Spleen (tissue), 11 donors: ENCODE results near the gene CSNK1G2. TPM values are rescaled to one million over a fixed set of nuclear protein-coding genes. Genes with fewer than 3 reads are reported as not detected.
A peak's percentile ranks its signal among the peaks of the same experiment; 100 is the strongest.

Source experiments
- DNase-seq: peaks from one replicate; pipeline ENCODE4 v3.0.0-alpha.2; 2020
- H3K27ac ChIP-seq, 8 donors: fragments of 200-600 bp; sonication (generic) in 7 of 8; 1 replicate in 4 of 8; 2 replicates in 4 of 8; pipeline versions ENCODE4 v1.5.0 to v1.8.0; 2016 to 2021; ENCODE audit warnings: inconsistent platforms in 4 of 8, mild to moderate bottlenecking in 4 of 8, moderate library complexity in 1 of 8
- H3K27me3 ChIP-seq, 7 donors: fragments of 200-600 bp; sonication (generic) in 6 of 7; replicated peaks in 1 of 7; 1 replicate in 4 of 7; 2 replicates in 3 of 7; pipeline versions ENCODE4 v1.5.0 to v1.8.0; 2016 to 2021; ENCODE audit warnings: inconsistent platforms in 3 of 7, mild to moderate bottlenecking in 1 of 7
- H3K36me3 ChIP-seq, 6 donors: fragments of 200-600 bp; sonication (generic) in 5 of 6; 1 replicate in 4 of 6; 2 replicates in 2 of 6; pipeline versions ENCODE4 v1.5.0 to v1.8.0; 2016 to 2021; ENCODE audit warnings: inconsistent platforms in 2 of 6
- H3K4me1 ChIP-seq, 6 donors: fragments of 200-600 bp; sonication (generic) in 5 of 6; 1 replicate in 3 of 6; 2 replicates in 3 of 6; pipeline versions ENCODE4 v1.5.0 to v1.8.0; 2016 to 2021; ENCODE audit warnings: inconsistent platforms in 3 of 6
- H3K4me3 ChIP-seq, 8 donors: fragments of 200-600 bp; sonication (generic) in 7 of 8; 1 replicate in 4 of 8; 2 replicates in 4 of 8; pipeline versions ENCODE4 v1.5.0 to v1.8.0; 2016 to 2021; ENCODE audit warnings: inconsistent platforms in 4 of 8, mild to moderate bottlenecking in 4 of 8, moderate library complexity in 2 of 8
- H3K9me3 ChIP-seq, 8 donors: fragments of 200-600 bp; sonication (generic) in 7 of 8; 1 replicate in 4 of 8; 2 replicates in 4 of 8; pipeline versions ENCODE4 v1.5.0 to v1.8.0; 2016 to 2021; ENCODE audit warnings: inconsistent platforms in 4 of 8
- POLR2A ChIP-seq, 3 donors: fragments of 450-650 bp; IDR thresholded peaks; one replicate each; pipeline ENCODE4 v1.5.1; 2017; ENCODE audit warnings: antibody characterized with exemption in 3 of 3, mild to moderate bottlenecking in 1 of 3
- POLR2AphosphoS5 ChIP-seq, 3 donors: sonication (generic); formaldehyde crosslinking; IDR thresholded peaks; one replicate each; pipeline ENCODE4 v1.5.1; 2017; ENCODE audit warnings: antibody characterized with exemption in 3 of 3
- WGBS, 5 donors: extraction: QIAGEN DNeasy Blood & Tissue Kit in 3 of 5; methylation state at CpG; one replicate each; pipeline versions ENCODE4 v1.1.5 to v1.1.7; 2013 to 2018; 5-methylcytosine and 5-hydroxymethylcytosine counted together
- intact Hi-C: fragments of 100-400 bp; cut with DNase I; formaldehyde crosslinking; loops from one replicate; pipeline ENCODE4 v1.15.0; 2023; ENCODE audit warnings: low total_unique reads
- polyA plus RNA-seq, 3 donors: library from polyadenylated mRNA; stranded (reverse); fragments of 200-250 nt; gene quantifications; one replicate each; pipeline ENCODE4 v1.2.1, GENCODE V29; 2013
- total RNA-seq, 7 donors: library from RNA; depleted of rRNA in 3 of 7; stranded (reverse); fragments of >200 nt in 3 of 7; fragmentation: NEBNext Ultra II Directional in 4 of 7; extraction: Animal tissue kit (Norgen Biotek cat#: 25700) in 4 of 7; gene quantifications; one replicate each; pipeline versions ENCODE4 v1.1.0 to v1.2.1, GENCODE V29; 2016 to 2021
- TF ChIP-seq, protein P1 (sequence below), 11 experiments: fragments of 200-600 bp in 7 of 11; fragments of 450-650 bp in 4 of 11; sonication (generic) in 4 of 11; IDR thresholded peaks in 8 of 11; conservative IDR thresholded peaks in 3 of 11; 1 replicate in 7 of 11; 2 replicates in 4 of 11; pipeline versions ENCODE4 v1.4.0 to v1.8.0; 2016 to 2021; ENCODE audit warnings: antibody characterized with exemption in 11 of 11, inconsistent platforms in 4 of 11, mild to moderate bottlenecking in 1 of 11
- donor health status: healthy with polysubstance abuse.
- donor health status: DM: no; HTN: no; CAD: no; lungs with moderate emphysema.
- donor health status: DM: no; HTN: no; CAD: no.
- donor health status: Bipolar disorder and iron deficiency.
- donor health status: healthy.
- donor health status: DM: no; HTN: no; CAD: no.
- donor health status: DM: yes; HTN: yes; CAD: no.

The CSNK1G2 gene
- total and polyA plus RNA-seq, 10 donors = 52.5 to 120 (median 93.8) TPM

DNA sequence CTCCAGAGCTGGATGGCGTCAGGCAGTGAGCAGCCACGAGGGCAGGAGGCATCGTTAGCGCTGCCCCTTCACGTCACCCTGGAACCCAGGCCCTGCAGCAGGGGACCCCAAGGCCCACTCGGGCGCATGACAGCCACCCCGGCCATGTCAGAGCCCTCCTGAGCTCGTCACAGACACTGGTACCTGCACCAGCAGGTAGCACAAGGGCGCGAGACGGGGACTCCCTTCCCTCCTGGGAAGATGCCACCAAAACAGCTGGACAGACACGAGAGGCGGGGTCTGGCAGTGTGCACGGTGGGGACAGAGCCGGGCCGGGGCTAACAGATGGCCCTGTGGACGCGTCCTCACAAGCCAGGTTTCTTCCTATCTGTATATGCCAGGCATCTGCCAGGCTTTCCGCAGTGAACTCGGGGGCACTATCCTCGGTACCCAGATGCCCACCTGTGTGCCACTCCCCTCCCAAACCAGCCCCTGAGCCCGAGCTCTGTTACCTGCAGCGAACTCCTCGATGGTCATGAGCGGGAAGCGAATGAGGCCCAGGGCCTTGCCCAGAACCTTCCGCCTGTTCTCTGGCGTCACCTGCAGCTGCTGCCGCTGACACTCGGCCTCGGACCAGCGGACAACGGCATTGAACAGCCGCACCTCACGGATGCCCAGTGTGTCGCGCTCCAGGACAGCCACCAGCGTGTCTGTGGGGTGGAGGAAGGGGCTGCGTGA, 48.7 kb downstream of the CSNK1G2 start:
- Histone ChIP-seq H3K27me3 (no peaks in the 10 kb centered on the region), H3K36me3 (peaks cover 0 to 98% (median 75%) of the 10 kb centered on the region in 6 donors), H3K9me3 (no peaks in the 10 kb centered on the region), H3K4me1 (no peaks in the 10 kb centered on the region), H3K4me3 (no peak overlapping the region), H3K27ac (no peak overlapping the region)
- intact Hi-C loops = no loop called here
- 90 to 96% (median 94%) methylated on average over 21 to 40 of the region's 40 CpGs for WGBS, 5 donors
- peak; percentile 3 to 74 (median 32) for TF ChIP-seq POLR2AphosphoS5 (IDR thresholded peaks at IDR 0.05)
- TF ChIP-seq, protein P1, sequence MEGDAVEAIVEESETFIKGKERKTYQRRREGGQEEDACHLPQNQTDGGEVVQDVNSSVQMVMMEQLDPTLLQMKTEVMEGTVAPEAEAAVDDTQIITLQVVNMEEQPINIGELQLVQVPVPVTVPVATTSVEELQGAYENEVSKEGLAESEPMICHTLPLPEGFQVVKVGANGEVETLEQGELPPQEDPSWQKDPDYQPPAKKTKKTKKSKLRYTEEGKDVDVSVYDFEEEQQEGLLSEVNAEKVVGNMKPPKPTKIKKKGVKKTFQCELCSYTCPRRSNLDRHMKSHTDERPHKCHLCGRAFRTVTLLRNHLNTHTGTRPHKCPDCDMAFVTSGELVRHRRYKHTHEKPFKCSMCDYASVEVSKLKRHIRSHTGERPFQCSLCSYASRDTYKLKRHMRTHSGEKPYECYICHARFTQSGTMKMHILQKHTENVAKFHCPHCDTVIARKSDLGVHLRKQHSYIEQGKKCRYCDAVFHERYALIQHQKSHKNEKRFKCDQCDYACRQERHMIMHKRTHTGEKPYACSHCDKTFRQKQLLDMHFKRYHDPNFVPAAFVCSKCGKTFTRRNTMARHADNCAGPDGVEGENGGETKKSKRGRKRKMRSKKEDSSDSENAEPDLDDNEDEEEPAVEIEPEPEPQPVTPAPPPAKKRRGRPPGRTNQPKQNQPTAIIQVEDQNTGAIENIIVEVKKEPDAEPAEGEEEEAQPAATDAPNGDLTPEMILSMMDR (IDR thresholded peaks at IDR 0.05 in 8 of 11, conservative IDR thresholded peaks at IDR 0.05 in 3 of 11) = no peak
- TF ChIP-seq POLR2A (IDR thresholded peaks at IDR 0.05) = no peak
- DNase-seq = no peak

DNA sequence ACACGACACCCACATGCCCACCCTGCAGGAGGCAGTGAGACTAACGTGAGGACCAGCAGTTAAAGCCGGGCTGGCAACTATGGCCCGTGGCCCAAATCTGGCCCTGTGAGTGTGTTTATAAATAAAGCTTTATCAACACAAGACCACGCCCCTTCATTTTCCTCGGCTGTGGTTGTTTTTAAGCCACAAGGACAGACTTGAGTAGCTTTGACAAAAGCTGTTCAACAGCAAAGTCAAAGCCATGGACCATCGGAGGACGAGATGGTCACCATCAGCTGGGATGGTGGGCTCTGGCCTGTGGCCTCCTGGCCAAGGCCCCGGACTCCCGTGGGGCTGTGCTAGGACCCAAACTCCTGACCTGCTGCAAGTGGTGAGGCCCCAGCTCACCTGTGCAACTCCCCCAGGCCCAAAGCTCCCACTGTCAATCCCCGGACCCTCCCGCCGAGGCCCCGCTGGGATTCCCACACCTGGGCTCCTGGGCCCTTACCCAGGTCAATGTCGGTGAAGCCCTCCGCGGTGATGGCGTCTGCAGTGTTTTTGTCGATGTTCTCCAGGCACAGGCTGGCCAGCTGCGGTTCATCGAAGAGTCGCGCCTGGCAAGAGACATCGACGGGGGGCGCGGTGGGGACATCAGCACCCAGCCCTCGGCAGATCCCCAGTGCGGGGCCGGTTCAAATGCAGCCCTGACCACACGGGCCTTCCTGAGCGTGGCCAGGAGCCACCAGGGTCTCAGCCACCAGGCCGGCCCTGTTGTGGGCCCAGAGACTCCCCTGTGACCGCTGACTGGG, 49.5 kb downstream of the CSNK1G2 start:
- Histone ChIP-seq H3K36me3 (peaks cover 0 to 95% (median 68%) of the 10 kb centered on the region in 6 donors), H3K9me3 (no peaks in the 10 kb centered on the region), H3K4me1 (no peaks in the 10 kb centered on the region), H3K4me3 (no peak overlapping the region), H3K27ac (no peak overlapping the region), H3K27me3 (no peaks in the 10 kb centered on the region)
- TF ChIP-seq, protein P1 (IDR thresholded peaks at IDR 0.05 in 8 of 11, conservative IDR thresholded peaks at IDR 0.05 in 3 of 11) = no peak
- TF ChIP-seq POLR2AphosphoS5 (IDR thresholded peaks at IDR 0.05) (peak in 1 of 3 donors; percentile 57), POLR2A (IDR thresholded peaks at IDR 0.05) (no peak)
- 95 to 96% (median 95%) methylated on average over 17 to 34 of the region's 34 CpGs for WGBS, 5 donors
- intact Hi-C loops = no loop called here
- no peak for DNase-seq

- H3K4me1 ChIP-seq = no peaks in the 10 kb centered on the region
- H3K27ac ChIP-seq = no peak overlapping the region
- 88 to 93% (median 90%) methylated on average over 22 to 30 of the region's 30 CpGs for WGBS, 5 donors
- no peaks in the 10 kb centered on the region for H3K9me3 ChIP-seq
- H3K4me3 ChIP-seq = no peak overlapping the region
- no peaks in the 10 kb centered on the region for H3K27me3 ChIP-seq
- DNase-seq = no peak
- intact Hi-C loops = no loop called here
- H3K36me3 ChIP-seq = peaks cover 0 to 95% (median 68%) of the 10 kb centered on the region in 6 donors
- TF ChIP-seq POLR2AphosphoS5 (IDR thresholded peaks at IDR 0.05) = peak in 1 of 3 donors; percentile 47
- TF ChIP-seq, protein P1 (IDR thresholded peaks at IDR 0.05 in 8 of 11, conservative IDR thresholded peaks at IDR 0.05 in 3 of 11) = no peak
Observed at GRCh38 chr19:1991018-1991913, 50.3 kb downstream of the CSNK1G2 start.
